CD4-positive, alpha-beta T cell (primary cell): Measurements from ENCODE around the gene ADGRL3. TPM values are rescaled to one million over a fixed set of nuclear protein-coding genes. Genes with fewer than 3 reads are reported as not detected.
"Not testable (repeated sequence)": the region's sequence is repeated elsewhere in the genome, so short reads cannot be mapped to it uniquely, and the experiment has no call there.

ENCODE experiments used
- ATAC-seq: fragments of 200-7000 bp; cut with Tn5 transposase; one replicate; pipeline ENCODE4 v1.10.0; 2022; ENCODE audit warnings: mild to moderate bottlenecking; ENCODE audit not compliant: poor library complexity
- CTCF ChIA-PET: fragments of 350-600 bp; sonication (Branson Sonifier 250); formaldehyde crosslinking; loops from one replicate; lab custom pipeline; 2021; ENCODE audit warnings: antibody characterized with exemption, inconsistent platforms; lab: Charles Lee
- POLR2A ChIA-PET: fragments of 350-600 bp; sonication (Branson Sonifier 250); formaldehyde crosslinking; loops from one replicate; lab custom pipeline; 2021; ENCODE audit warnings: antibody characterized with exemption, inconsistent platforms; lab: Charles Lee
- DNase-seq, 14 experiments: peaks; one replicate each; pipeline ENCODE4 v3.0.0-alpha.2; 2013 to 2020; ENCODE audit warnings: mixed read lengths in 2 of 14
- H3K27ac ChIP-seq, 2 donors: one replicate each; pipeline versions ENCODE4 v1.5.1 to v1.7.0; 2013; ENCODE audit warnings: low read length in 2 of 2, low read depth in 1 of 2, mild to moderate bottlenecking in 1 of 2
- H3K27me3 ChIP-seq, 2 experiments: 1 replicate in 1 of 2; 2 replicates in 1 of 2; pipeline versions ENCODE4 v1.6.1 to v1.7.0; 2013; ENCODE audit warnings: low read length in 2 of 2, control low read depth in 1 of 2, mild to moderate bottlenecking in 1 of 2, moderate library complexity in 1 of 2; ENCODE audit not compliant: insufficient read depth in 2 of 2, control insufficient read depth in 1 of 2
- H3K36me3 ChIP-seq: one replicate; pipeline ENCODE4 v1.6.1; 2013; ENCODE audit warnings: low read length, control low read depth; ENCODE audit not compliant: insufficient read depth
- H3K4me1 ChIP-seq: one replicate; pipeline ENCODE4 v1.6.1; 2013; ENCODE audit warnings: low read length, control low read depth; ENCODE audit not compliant: insufficient read depth
- H3K4me3 ChIP-seq: one replicate; pipeline ENCODE4 v1.5.1; 2013; ENCODE audit warnings: mild to moderate bottlenecking, low read length, moderate library complexity
- H3K9me3 ChIP-seq, 2 experiments: 1 replicate in 1 of 2; 2 replicates in 1 of 2; pipeline versions ENCODE4 v1.6.1 to v1.7.0; 2013; ENCODE audit warnings: low read length in 2 of 2, mild to moderate bottlenecking in 2 of 2, control low read depth in 1 of 2, moderate library complexity in 1 of 2; ENCODE audit not compliant: control insufficient read depth in 1 of 2, insufficient read depth in 1 of 2
- H3K27ac Mint-ChIP-seq: one replicate; pipeline ENCODE4 v1.8.0; 2020; ENCODE audit warnings: mixed read lengths
- H3K27me3 Mint-ChIP-seq: one replicate; pipeline ENCODE4 v1.8.0; 2021; ENCODE audit warnings: mixed read lengths
- H3K36me3 Mint-ChIP-seq: one replicate; pipeline ENCODE4 v1.8.0; 2021; ENCODE audit warnings: low read depth, mixed read lengths
- H3K4me1 Mint-ChIP-seq: one replicate; pipeline ENCODE4 v1.8.0; 2021; ENCODE audit warnings: low read depth, mixed read lengths
- H3K4me3 Mint-ChIP-seq: one replicate; pipeline ENCODE4 v1.8.0; 2020; ENCODE audit warnings: mild to moderate bottlenecking, mixed read lengths
- H3K9me3 Mint-ChIP-seq: one replicate; pipeline ENCODE4 v1.8.0; 2020; ENCODE audit warnings: mixed read lengths
- intact Hi-C, 2 experiments: fragments of 100-400 bp; cut with DNase I in 1 of 2; cut with micrococcal nuclease in 1 of 2; formaldehyde crosslinking; loops; one replicate each; pipeline versions ENCODE4 v1.15.1 to v1.9.0; 2023 to 2025; cut with DNase I, micrococcal nuclease
- total RNA-seq, 174 experiments: library from RNA in 2 of 174; stranded (reverse) in 2 of 174; gene quantifications; one replicate each; pipeline ENCODE4 v1.2.3 and lab custom pipeline; 2021 to 2026
- TF ChIP-seq, protein P1 (sequence below): fragments of 200-600 bp; IDR thresholded peaks from one replicate; pipeline ENCODE4 v1.8.0; 2022; ENCODE audit warnings: antibody characterized with exemption, mild to moderate bottlenecking

ADGRL3 gene
- total RNA-seq, 2 experiments from 2014 or later = not detected

DNA sequence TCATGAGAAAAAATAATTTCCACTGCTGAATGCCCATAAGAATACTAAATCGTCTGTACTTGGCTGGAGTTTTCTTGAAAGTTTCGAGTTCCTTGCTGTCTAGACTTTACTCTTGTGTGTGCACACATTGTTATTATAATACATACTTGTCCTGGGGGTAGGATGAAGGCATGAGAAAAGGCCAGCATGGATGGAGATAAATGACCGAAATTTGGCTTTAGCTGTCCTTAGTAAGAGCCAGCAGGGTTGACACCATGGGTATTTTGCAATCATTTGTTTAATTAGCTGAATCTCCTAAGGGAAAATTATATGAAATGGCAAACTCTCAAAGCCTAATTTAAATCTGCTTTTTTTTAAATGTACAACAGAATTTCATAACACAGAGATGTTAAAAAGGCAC, 641.6 kb downstream of the ADGRL3 start:
- H3K4me1 Mint-ChIP-seq = no peaks in the 10 kb centered on the region
- H3K4me3 Mint-ChIP-seq = no peak overlapping the region
- no peak for DNase-seq
- H3K27me3 Mint-ChIP-seq = no peaks in the 10 kb centered on the region
- no peaks in the 10 kb centered on the region for H3K36me3 Mint-ChIP-seq
- Histone ChIP-seq H3K4me1 (no peaks in the 10 kb centered on the region), H3K4me3 (no peak overlapping the region), H3K9me3 (peaks cover 0 to 15% of the 10 kb centered on the region in 2 experiments), H3K36me3 (no peaks in the 10 kb centered on the region), H3K27ac (no peak overlapping the region), H3K27me3 (no peaks in the 10 kb centered on the region)
- ChIA-PET POLR2A (no interaction called here), CTCF (no interaction called here)
- no peak overlapping the region for H3K27ac Mint-ChIP-seq
- ATAC-seq = no peak
- intact Hi-C loops = no loop called here
- peaks cover 10% of the 10 kb centered on the region for H3K9me3 Mint-ChIP-seq
- TF ChIP-seq, protein P1, sequence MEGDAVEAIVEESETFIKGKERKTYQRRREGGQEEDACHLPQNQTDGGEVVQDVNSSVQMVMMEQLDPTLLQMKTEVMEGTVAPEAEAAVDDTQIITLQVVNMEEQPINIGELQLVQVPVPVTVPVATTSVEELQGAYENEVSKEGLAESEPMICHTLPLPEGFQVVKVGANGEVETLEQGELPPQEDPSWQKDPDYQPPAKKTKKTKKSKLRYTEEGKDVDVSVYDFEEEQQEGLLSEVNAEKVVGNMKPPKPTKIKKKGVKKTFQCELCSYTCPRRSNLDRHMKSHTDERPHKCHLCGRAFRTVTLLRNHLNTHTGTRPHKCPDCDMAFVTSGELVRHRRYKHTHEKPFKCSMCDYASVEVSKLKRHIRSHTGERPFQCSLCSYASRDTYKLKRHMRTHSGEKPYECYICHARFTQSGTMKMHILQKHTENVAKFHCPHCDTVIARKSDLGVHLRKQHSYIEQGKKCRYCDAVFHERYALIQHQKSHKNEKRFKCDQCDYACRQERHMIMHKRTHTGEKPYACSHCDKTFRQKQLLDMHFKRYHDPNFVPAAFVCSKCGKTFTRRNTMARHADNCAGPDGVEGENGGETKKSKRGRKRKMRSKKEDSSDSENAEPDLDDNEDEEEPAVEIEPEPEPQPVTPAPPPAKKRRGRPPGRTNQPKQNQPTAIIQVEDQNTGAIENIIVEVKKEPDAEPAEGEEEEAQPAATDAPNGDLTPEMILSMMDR = no peak

DNA sequence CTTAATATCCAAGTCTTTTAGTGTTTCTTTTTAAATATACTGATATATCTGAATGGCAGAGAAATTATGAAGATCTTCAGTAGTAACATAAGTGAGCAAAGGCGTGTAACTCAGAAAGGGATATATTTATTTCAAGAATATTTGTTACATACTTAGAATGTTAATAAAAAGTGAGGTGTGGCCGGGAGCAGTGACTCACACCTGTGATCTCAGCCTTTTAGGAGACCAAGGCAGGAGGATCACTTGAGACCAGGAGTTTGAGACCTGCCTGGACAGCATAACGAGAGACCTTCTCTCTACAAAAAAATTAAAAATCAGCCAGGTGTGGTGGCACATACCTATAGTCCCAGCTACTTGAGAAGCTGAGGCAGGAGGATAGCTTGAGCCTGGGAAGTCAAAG, 651.0 kb downstream of the ADGRL3 start:
- no peak for ATAC-seq
- Mint-ChIP-seq H3K4me3 (no peak overlapping the region), H3K36me3 (no peaks in the 10 kb centered on the region), H3K27me3 (no peaks in the 10 kb centered on the region), H3K27ac (no peak overlapping the region), H3K4me1 (no peaks in the 10 kb centered on the region), H3K9me3 (peaks cover 3% of the 10 kb centered on the region)
- Histone ChIP-seq H3K36me3 (no peaks in the 10 kb centered on the region), H3K4me1 (no peaks in the 10 kb centered on the region), H3K4me3 (no peak overlapping the region), H3K9me3 (peaks cover 0 to 3% of the 10 kb centered on the region in 2 experiments), H3K27me3 (no peaks in the 10 kb centered on the region), H3K27ac (no peak overlapping the region)
- POLR2A ChIA-PET = no interaction called here
- DNase-seq = no peak
- CTCF ChIA-PET = no interaction called here
- intact Hi-C loops = no loop called here
- TF ChIP-seq, protein P1 = no peak

DNA sequence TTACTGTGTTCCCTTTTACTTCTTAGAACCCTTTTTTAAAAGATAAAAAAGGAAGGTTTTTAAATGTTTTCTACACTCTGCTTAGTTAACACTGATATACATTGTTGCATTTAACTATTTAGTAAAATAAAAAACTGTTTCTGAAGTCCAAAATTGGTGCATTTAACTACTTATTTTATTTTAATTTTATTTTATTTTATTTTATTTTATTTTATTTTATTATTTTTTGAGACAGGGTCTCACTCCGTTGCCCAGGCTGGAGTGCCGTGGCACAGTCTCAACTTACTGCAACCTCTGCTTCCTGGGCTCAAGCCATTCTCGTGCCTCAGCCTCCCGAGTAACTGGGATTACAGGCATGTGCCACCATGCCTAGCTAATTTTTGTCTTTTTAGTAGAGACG, 652.0 kb downstream of the ADGRL3 start:
- H3K27me3 Mint-ChIP-seq, H3K27ac ChIP-seq, H3K9me3 Mint-ChIP-seq, H3K27ac Mint-ChIP-seq, H3K36me3 Mint-ChIP-seq, POLR2A ChIA-PET, H3K4me3 ChIP-seq, H3K4me1 ChIP-seq, H3K36me3 ChIP-seq, CTCF ChIA-PET, H3K9me3 ChIP-seq, ATAC-seq, H3K4me1 Mint-ChIP-seq, H3K27me3 ChIP-seq, DNase-seq, H3K4me3 Mint-ChIP-seq, intact Hi-C loops: not testable (repeated sequence)

DNA sequence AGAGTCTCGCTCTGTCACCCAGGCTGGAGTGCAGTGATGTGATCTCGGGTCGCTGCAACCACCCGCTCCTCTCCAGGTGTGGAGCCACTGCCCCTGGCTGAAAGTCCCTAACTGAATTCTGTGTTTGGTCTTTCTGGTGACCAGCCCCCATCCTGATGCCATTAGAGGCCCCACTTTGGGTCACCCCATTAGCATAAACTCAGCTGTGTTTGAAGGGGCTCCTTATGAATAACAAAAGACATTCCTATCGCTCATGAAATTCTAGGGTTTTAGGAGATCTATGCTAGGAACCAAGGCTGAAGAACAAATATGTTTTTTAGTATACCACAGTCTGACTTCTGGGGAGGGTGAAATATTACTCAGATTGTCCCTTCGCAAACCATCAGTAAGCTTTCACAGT, 652.9 kb downstream of the ADGRL3 start:
- intact Hi-C loops = no loop called here
- Mint-ChIP-seq H3K27me3 (no peaks in the 10 kb centered on the region), H3K4me3 (no peak overlapping the region), H3K36me3 (no peaks in the 10 kb centered on the region), H3K4me1 (no peaks in the 10 kb centered on the region), H3K27ac (no peak overlapping the region), H3K9me3 (peaks cover 3% of the 10 kb centered on the region)
- CTCF ChIA-PET = no interaction called here
- no peak for DNase-seq
- TF ChIP-seq, protein P1 = no peak
- H3K4me3 ChIP-seq = no peak overlapping the region
- peaks cover 0 to 3% of the 10 kb centered on the region in 2 experiments for H3K9me3 ChIP-seq
- H3K27ac ChIP-seq = no peak overlapping the region
- no peaks in the 10 kb centered on the region for H3K27me3 ChIP-seq
- POLR2A ChIA-PET = no interaction called here
- ATAC-seq = no peak
- no peaks in the 10 kb centered on the region for H3K4me1 ChIP-seq
- H3K36me3 ChIP-seq = no peaks in the 10 kb centered on the region
